ENCODE data around the gene OR6C76.
"Not testable (repeated sequence)": the region's sequence is repeated elsewhere in the genome, so short reads cannot be mapped to it uniquely, and the experiment has no call there.

The OR6C76 gene

DNA sequence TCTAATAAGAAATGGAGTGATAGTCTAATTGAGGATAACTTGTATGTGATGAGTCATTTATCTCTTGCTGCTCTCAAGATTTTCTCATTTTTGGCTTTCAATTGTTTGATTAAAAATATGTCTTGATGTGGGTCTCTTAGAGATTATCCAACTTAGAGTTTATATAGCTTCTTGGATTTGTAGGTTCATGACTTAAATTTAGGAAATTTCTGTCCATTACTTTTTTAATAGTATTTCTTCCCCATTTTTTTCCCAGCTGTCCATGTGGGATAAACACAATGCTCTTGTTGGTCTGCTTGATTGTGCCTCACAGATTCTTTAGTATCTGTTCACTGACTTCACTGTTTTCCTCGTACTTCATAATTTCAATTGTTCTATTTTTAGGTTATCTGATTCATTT is 18.2 kb upstream of the OR6C76 start:
- no peak overlapping the region for H3K4me3 ChIP-seq (ENCODE audit: severe bottlenecking)
- H3K27ac ChIP-seq (ENCODE audit: poor library complexity, severe bottlenecking) = no peak overlapping the region
- TF ChIP-seq, protein P1, sequence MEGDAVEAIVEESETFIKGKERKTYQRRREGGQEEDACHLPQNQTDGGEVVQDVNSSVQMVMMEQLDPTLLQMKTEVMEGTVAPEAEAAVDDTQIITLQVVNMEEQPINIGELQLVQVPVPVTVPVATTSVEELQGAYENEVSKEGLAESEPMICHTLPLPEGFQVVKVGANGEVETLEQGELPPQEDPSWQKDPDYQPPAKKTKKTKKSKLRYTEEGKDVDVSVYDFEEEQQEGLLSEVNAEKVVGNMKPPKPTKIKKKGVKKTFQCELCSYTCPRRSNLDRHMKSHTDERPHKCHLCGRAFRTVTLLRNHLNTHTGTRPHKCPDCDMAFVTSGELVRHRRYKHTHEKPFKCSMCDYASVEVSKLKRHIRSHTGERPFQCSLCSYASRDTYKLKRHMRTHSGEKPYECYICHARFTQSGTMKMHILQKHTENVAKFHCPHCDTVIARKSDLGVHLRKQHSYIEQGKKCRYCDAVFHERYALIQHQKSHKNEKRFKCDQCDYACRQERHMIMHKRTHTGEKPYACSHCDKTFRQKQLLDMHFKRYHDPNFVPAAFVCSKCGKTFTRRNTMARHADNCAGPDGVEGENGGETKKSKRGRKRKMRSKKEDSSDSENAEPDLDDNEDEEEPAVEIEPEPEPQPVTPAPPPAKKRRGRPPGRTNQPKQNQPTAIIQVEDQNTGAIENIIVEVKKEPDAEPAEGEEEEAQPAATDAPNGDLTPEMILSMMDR (IDR thresholded peaks at IDR 0.05; ENCODE audit: poor library complexity, severe bottlenecking) = no peak
- H3K36me3 ChIP-seq (ENCODE audit: low read depth) = no peaks in the 10 kb centered on the region
- ATAC-seq (ENCODE audit: low read depth) (no peak), DNase-seq (ENCODE audit: low spot score) (no peak)
- no peaks in the 10 kb centered on the region for H3K9me3 ChIP-seq (ENCODE audit: severe bottlenecking)
- peaks cover 5% of the 10 kb centered on the region for H3K27me3 ChIP-seq (ENCODE audit: insufficient read depth, poor library complexity, severe bottlenecking)
- H3K4me1 ChIP-seq (ENCODE audit: insufficient read depth, poor library complexity, severe bottlenecking) = no peaks in the 10 kb centered on the region

GRCh38 chr12:55409133-55409532 is 16.9 kb upstream of the OR6C76 start:
- H3K4me3 ChIP-seq (ENCODE audit: severe bottlenecking); H3K27me3 ChIP-seq (ENCODE audit: insufficient read depth, poor library complexity, severe bottlenecking); H3K9me3 ChIP-seq (ENCODE audit: severe bottlenecking); H3K4me1 ChIP-seq (ENCODE audit: insufficient read depth, poor library complexity, severe bottlenecking); H3K27ac ChIP-seq (ENCODE audit: poor library complexity, severe bottlenecking); H3K36me3 ChIP-seq (ENCODE audit: low read depth); DNase-seq (ENCODE audit: low spot score); ATAC-seq (ENCODE audit: low read depth): not testable (repeated sequence)

- not testable (repeated sequence) for H3K4me1 ChIP-seq (ENCODE audit: insufficient read depth, poor library complexity, severe bottlenecking); H3K27ac ChIP-seq (ENCODE audit: poor library complexity, severe bottlenecking); H3K36me3 ChIP-seq (ENCODE audit: low read depth); H3K9me3 ChIP-seq (ENCODE audit: severe bottlenecking); H3K4me3 ChIP-seq (ENCODE audit: severe bottlenecking); ATAC-seq (ENCODE audit: low read depth); DNase-seq (ENCODE audit: low spot score)
- H3K27me3 ChIP-seq (ENCODE audit: insufficient read depth, poor library complexity, severe bottlenecking) = peaks cover 20% of the 10 kb centered on the region
Measured at GRCh38 chr12:55412138-55412537, 13.9 kb upstream of the OR6C76 start.

- DNase-seq (ENCODE audit: low spot score); H3K27ac ChIP-seq (ENCODE audit: poor library complexity, severe bottlenecking); H3K36me3 ChIP-seq (ENCODE audit: low read depth); ATAC-seq (ENCODE audit: low read depth); H3K4me3 ChIP-seq (ENCODE audit: severe bottlenecking); H3K9me3 ChIP-seq (ENCODE audit: severe bottlenecking); H3K4me1 ChIP-seq (ENCODE audit: insufficient read depth, poor library complexity, severe bottlenecking): not testable (repeated sequence)
- H3K27me3 ChIP-seq (ENCODE audit: insufficient read depth, poor library complexity, severe bottlenecking) = peaks cover 25% of the 10 kb centered on the region
Measured at GRCh38 chr12:55413498-55414388, 12.3 kb upstream of the OR6C76 start.

- not testable (repeated sequence) for H3K4me3 ChIP-seq (ENCODE audit: severe bottlenecking); ATAC-seq (ENCODE audit: low read depth); H3K4me1 ChIP-seq (ENCODE audit: insufficient read depth, poor library complexity, severe bottlenecking); H3K9me3 ChIP-seq (ENCODE audit: severe bottlenecking); H3K27ac ChIP-seq (ENCODE audit: poor library complexity, severe bottlenecking); DNase-seq (ENCODE audit: low spot score); H3K36me3 ChIP-seq (ENCODE audit: low read depth)
- H3K27me3 ChIP-seq (ENCODE audit: insufficient read depth, poor library complexity, severe bottlenecking) = peaks cover 25% of the 10 kb centered on the region
Measured at GRCh38 chr12:55414396-55414823, 11.6 kb upstream of the OR6C76 start.

DNA sequence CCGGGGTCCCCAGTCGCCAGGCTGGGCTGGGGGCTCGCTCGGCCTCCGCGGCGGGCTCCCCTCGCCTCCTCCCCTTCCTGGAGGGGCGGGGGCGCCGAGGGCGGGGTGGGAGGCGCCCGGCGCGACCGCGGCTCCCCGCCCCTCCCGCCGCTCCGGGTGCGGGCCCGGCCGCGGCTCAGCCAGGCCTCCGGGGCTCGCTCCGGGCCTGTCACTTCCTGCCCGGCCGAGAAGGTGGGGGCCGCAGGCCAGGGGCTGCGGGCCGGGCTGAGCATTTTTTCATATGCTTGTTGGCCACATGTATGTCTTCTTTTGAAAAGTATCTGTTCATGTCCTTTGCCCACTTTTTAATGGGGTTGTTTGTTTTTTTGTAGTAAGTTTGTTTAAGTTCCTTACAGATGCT is 11.2 kb upstream of the OR6C76 start:
- not testable (repeated sequence) for DNase-seq (ENCODE audit: low spot score); H3K4me1 ChIP-seq (ENCODE audit: insufficient read depth, poor library complexity, severe bottlenecking); ATAC-seq (ENCODE audit: low read depth); H3K36me3 ChIP-seq (ENCODE audit: low read depth); H3K9me3 ChIP-seq (ENCODE audit: severe bottlenecking); H3K4me3 ChIP-seq (ENCODE audit: severe bottlenecking); H3K27ac ChIP-seq (ENCODE audit: poor library complexity, severe bottlenecking)
- peaks cover 25% of the 10 kb centered on the region for H3K27me3 ChIP-seq (ENCODE audit: insufficient read depth, poor library complexity, severe bottlenecking)

DNA sequence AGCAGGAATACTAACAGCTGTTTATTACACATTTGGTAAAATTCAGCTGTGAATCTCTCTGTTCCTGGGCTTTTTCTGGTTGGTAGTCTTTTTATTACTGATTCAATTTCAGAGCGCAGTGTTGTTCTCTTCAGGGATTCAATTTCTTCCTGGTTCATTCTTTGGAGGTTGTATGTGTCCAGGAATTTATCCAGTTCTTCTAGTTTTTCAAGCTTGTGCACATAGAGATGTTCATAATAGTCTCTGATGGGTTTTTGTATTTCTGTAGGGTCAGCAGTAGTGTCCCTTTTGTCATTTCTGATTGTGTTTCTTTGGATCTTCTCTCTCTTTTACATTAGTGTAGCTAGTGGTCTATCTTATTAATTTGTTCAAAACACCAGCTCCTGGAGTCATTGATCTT is 9.1 kb upstream of the OR6C76 start:
- H3K9me3 ChIP-seq (ENCODE audit: severe bottlenecking) = no peaks in the 10 kb centered on the region
- ATAC-seq (ENCODE audit: low read depth) (no peak), DNase-seq (ENCODE audit: low spot score) (no peak)
- H3K36me3 ChIP-seq (ENCODE audit: low read depth) = no peaks in the 10 kb centered on the region
- H3K27me3 ChIP-seq (ENCODE audit: insufficient read depth, poor library complexity, severe bottlenecking) = peaks cover 25% of the 10 kb centered on the region
- no peak overlapping the region for H3K4me3 ChIP-seq (ENCODE audit: severe bottlenecking)
- H3K27ac ChIP-seq (ENCODE audit: poor library complexity, severe bottlenecking) = no peak overlapping the region
- TF ChIP-seq, protein P1 (IDR thresholded peaks at IDR 0.05; ENCODE audit: poor library complexity, severe bottlenecking) = no peak
- no peaks in the 10 kb centered on the region for H3K4me1 ChIP-seq (ENCODE audit: insufficient read depth, poor library complexity, severe bottlenecking)
